Fibroblast of the conjunctiva (primary cell): ENCODE measurements around the gene CSRNP3.
"Not testable (repeated sequence)": the region's sequence is repeated elsewhere in the genome, so short reads cannot be mapped to it uniquely, and the experiment has no call there.

Experiments used
- DNase-seq: peaks from one replicate; pipeline ENCODE4 v3.0.0-alpha.2; 2010; ENCODE audit warnings: low read depth

The CSRNP3 gene

GRCh38 chr2:165587335-165587938 is 117.9 kb downstream of the CSRNP3 start:
- no peak for DNase-seq

GRCh38 chr2:165590999-165591398 is 121.5 kb downstream of the CSRNP3 start:
- DNase-seq: not testable (repeated sequence)

GRCh38 chr2:165593081-165593480 is 123.6 kb downstream of the CSRNP3 start:
- DNase-seq: no peak

- no peak for DNase-seq
Observed at GRCh38 chr2:165594231-165594934, 124.9 kb downstream of the CSRNP3 start.

GRCh38 chr2:165594935-165595255 is 125.4 kb downstream of the CSRNP3 start:
- DNase-seq: no peak

GRCh38 chr2:165596788-165597187 is 127.3 kb downstream of the CSRNP3 start:
- no peak for DNase-seq

GRCh38 chr2:165601065-165601830 is 131.8 kb downstream of the CSRNP3 start:
- no peak for DNase-seq

- DNase-seq: peak; percentile 29
Observed at GRCh38 chr2:165601928-165602521, 132.5 kb downstream of the CSRNP3 start.

- no peak for DNase-seq
Observed at GRCh38 chr2:165609672-165610071, 140.2 kb downstream of the CSRNP3 start.

GRCh38 chr2:165610591-165611029 is 141.1 kb downstream of the CSRNP3 start:
- no peak for DNase-seq

GRCh38 chr2:165617741-165618481 is 148.4 kb downstream of the CSRNP3 start:
- no peak for DNase-seq

GRCh38 chr2:165618806-165619205 is 149.3 kb downstream of the CSRNP3 start:
- DNase-seq: no peak

- DNase-seq: no peak
Observed at GRCh38 chr2:165621086-165621560, 151.6 kb downstream of the CSRNP3 start.

GRCh38 chr2:165623161-165623560 is 153.7 kb downstream of the CSRNP3 start:
- no peak for DNase-seq

GRCh38 chr2:165623783-165624469 is 154.4 kb downstream of the CSRNP3 start:
- no peak for DNase-seq

- DNase-seq: no peak
Observed at GRCh38 chr2:165624470-165624800, 154.9 kb downstream of the CSRNP3 start.

- no peak for DNase-seq
Observed at GRCh38 chr2:165627470-165627869, 158.0 kb downstream of the CSRNP3 start.

GRCh38 chr2:165629776-165630175 is 160.3 kb downstream of the CSRNP3 start:
- no peak for DNase-seq

GRCh38 chr2:165630236-165630635 is 160.7 kb downstream of the CSRNP3 start:
- no peak for DNase-seq

- no peak for DNase-seq
Observed at GRCh38 chr2:165631089-165631488, 161.6 kb downstream of the CSRNP3 start.

GRCh38 chr2:165632594-165632993 is 163.1 kb downstream of the CSRNP3 start:
- no peak for DNase-seq
